GM21825 (cell line): ENCODE measurements around the gene KLHL12.

ENCODE experiments used
- ATAC-seq: cut with Tn5 transposase; IDR thresholded peaks from one replicate; pipeline ENCODE4 v1.9.1; 2021; ENCODE audit warnings: mild to moderate bottlenecking, moderate library complexity; ENCODE audit not compliant: unreplicated experiment

The KLHL12 gene

GRCh38 chr1:202926581-202927491 is at the start of gene KLHL12:
Gene KLHL12 (minus strand): TSS chr1:202927234. CDS start chr1:202925162, 2,072 bp downstream.
- ATAC-seq = peak; percentile 87

- ATAC-seq = no peak
Observed at GRCh38 chr1:202976633-202977032, 49.6 kb upstream of the KLHL12 start.

- ATAC-seq = no peak
Observed at GRCh38 chr1:202974856-202975255, 47.8 kb upstream of the KLHL12 start.

- ATAC-seq = no peak
Observed at GRCh38 chr1:202972046-202972445, 45.0 kb upstream of the KLHL12 start.

GRCh38 chr1:202968895-202969295 is 41.9 kb upstream of the KLHL12 start:
- ATAC-seq = peak; percentile 53

- ATAC-seq = no peak
Observed at GRCh38 chr1:202968351-202968750, 41.3 kb upstream of the KLHL12 start.

- ATAC-seq = peak; percentile 16
Observed at GRCh38 chr1:202967684-202968281, 40.7 kb upstream of the KLHL12 start.

- ATAC-seq = no peak
Observed at GRCh38 chr1:202966006-202966898, 39.2 kb upstream of the KLHL12 start.

- no peak for ATAC-seq
Observed at GRCh38 chr1:202965422-202965821, 38.4 kb upstream of the KLHL12 start.

GRCh38 chr1:202964791-202965410 is 37.9 kb upstream of the KLHL12 start:
- ATAC-seq = no peak

GRCh38 chr1:202961220-202961880 is 34.3 kb upstream of the KLHL12 start:
- ATAC-seq = no peak

GRCh38 chr1:202959276-202959620 is 32.2 kb upstream of the KLHL12 start:
- no peak for ATAC-seq

GRCh38 chr1:202958544-202959275 is 31.7 kb upstream of the KLHL12 start:
- no peak for ATAC-seq

- peak; percentile 97 for ATAC-seq
Observed at GRCh38 chr1:202957733-202958543, 30.9 kb upstream of the KLHL12 start, which contains the start of gene ADIPOR1. Gene ADIPOR1 (minus strand): TSS chr1:202958312. CDS start chr1:202951070, 7,242 bp downstream.

GRCh38 chr1:202956969-202957368 is 29.9 kb upstream of the KLHL12 start:
- ATAC-seq = no peak

- no peak for ATAC-seq
Observed at GRCh38 chr1:202954057-202954745, 27.2 kb upstream of the KLHL12 start.

GRCh38 chr1:202953392-202953791 is 26.4 kb upstream of the KLHL12 start:
- no peak for ATAC-seq

- no peak for ATAC-seq
Observed at GRCh38 chr1:202952818-202953217, 25.8 kb upstream of the KLHL12 start.
